Measurements from ENCODE around the gene ELP5.

Gene ELP5

GRCh38 chr17:7290166-7290565 is 38.2 kb downstream of the ELP5 start (continued):
- TF ChIP-seq ZC3H10 (CRISPR knock-in tag; IDR thresholded peaks at IDR 0.05) = no peak
- TF ChIP-seq PPARA (CRISPR knock-in tag; IDR thresholded peaks at IDR 0.05; ENCODE audit: borderline replicate concordance) = no peak
- TF ChIP-seq TCF4 (CRISPR knock-in tag; IDR thresholded peaks at IDR 0.05; ENCODE audit: borderline replicate concordance) = no peak
- TF ChIP-seq PATZ1 (CRISPR knock-in tag; IDR thresholded peaks at IDR 0.05; ENCODE audit: borderline replicate concordance) = no peak

DNA sequence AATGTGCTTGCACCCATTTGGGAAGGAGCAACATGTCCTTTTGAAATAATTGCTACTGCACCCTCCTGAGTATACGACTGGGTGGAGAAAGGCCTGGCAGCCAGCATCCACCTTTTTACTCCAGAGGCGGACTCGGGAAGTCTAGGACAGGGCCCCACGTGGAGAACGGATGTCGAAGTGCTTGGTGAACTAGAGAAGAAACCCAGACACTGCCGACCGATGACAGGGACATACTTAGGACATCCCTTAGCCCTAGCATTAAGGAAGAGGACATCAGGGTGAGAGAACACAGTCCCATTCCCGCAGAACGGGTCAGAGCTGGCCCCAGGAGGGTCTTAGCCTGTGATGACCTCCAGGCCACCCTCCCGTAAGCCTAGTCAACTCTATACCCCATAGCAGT is 38.7 kb downstream of the ELP5 start:
- ATAC-seq = no peak
- TF ChIP-seq RARB (CRISPR knock-in tag; IDR thresholded peaks at IDR 0.05) (no peak), BACH2 (CRISPR knock-in tag; IDR thresholded peaks at IDR 0.05; ENCODE audit: borderline replicate concordance) (no peak), ZNF8 (CRISPR knock-in tag; IDR thresholded peaks at IDR 0.05) (no peak), ISL1 (CRISPR knock-in tag; IDR thresholded peaks at IDR 0.05) (no peak), GLIS3 (CRISPR knock-in tag; IDR thresholded peaks at IDR 0.05) (no peak), TCF4 (CRISPR knock-in tag; IDR thresholded peaks at IDR 0.05; ENCODE audit: borderline replicate concordance) (no peak), ZFP3 (CRISPR knock-in tag; IDR thresholded peaks at IDR 0.05) (no peak), ZC3H10 (CRISPR knock-in tag; IDR thresholded peaks at IDR 0.05) (no peak), ARNTL (CRISPR knock-in tag; IDR thresholded peaks at IDR 0.05; ENCODE audit: borderline replicate concordance, low read depth) (no peak), CREB5 (CRISPR knock-in tag; IDR thresholded peaks at IDR 0.05; ENCODE audit: low read depth) (no peak), PATZ1 (CRISPR knock-in tag; IDR thresholded peaks at IDR 0.05; ENCODE audit: borderline replicate concordance) (no peak), TOX (CRISPR knock-in tag; IDR thresholded peaks at IDR 0.05; ENCODE audit: borderline replicate concordance) (no peak), ESRRG (CRISPR knock-in tag; IDR thresholded peaks at IDR 0.05) (no peak)
- TF ChIP-seq, protein P1, sequence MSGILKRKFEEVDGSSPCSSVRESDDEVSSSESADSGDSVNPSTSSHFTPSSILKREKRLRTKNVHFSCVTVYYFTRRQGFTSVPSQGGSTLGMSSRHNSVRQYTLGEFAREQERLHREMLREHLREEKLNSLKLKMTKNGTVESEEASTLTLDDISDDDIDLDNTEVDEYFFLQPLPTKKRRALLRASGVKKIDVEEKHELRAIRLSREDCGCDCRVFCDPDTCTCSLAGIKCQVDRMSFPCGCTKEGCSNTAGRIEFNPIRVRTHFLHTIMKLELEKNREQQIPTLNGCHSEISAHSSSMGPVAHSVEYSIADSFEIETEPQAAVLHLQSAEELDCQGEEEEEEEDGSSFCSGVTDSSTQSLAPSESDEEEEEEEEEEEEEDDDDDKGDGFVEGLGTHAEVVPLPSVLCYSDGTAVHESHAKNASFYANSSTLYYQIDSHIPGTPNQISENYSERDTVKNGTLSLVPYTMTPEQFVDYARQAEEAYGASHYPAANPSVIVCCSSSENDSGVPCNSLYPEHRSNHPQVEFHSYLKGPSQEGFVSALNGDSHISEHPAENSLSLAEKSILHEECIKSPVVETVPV (CRISPR knock-in tag; IDR thresholded peaks at IDR 0.05) = no peak

DNA sequence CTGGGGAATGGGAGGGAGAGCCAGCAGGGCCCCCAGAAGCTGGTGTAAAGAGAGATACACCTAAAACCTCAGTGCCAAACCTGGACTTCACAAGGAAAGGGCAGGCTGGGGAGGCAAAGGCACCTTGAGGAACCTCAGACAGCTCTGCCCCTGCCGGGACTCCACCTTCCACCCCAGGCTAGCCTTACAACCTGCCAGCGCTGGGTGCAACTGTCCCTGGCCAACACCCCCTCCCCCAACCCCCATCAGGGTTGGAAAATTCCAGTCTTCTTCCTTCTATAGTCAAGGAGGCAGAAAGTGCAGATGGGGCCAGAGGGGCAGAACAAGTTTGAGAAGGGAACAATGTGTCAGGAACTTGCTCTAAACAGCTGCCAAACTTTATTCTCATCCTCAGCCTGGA is 40.2 kb downstream of the ELP5 start:
- TF ChIP-seq OSR1 (CRISPR knock-in tag; IDR thresholded peaks at IDR 0.05) (no peak), TOX (CRISPR knock-in tag; IDR thresholded peaks at IDR 0.05; ENCODE audit: borderline replicate concordance) (no peak), TCF4 (CRISPR knock-in tag; IDR thresholded peaks at IDR 0.05; ENCODE audit: borderline replicate concordance) (no peak), BACH2 (CRISPR knock-in tag; IDR thresholded peaks at IDR 0.05; ENCODE audit: borderline replicate concordance) (no peak), ZFP30 (CRISPR knock-in tag; IDR thresholded peaks at IDR 0.05) (no peak), GLIS3 (CRISPR knock-in tag; IDR thresholded peaks at IDR 0.05) (no peak), RARB (CRISPR knock-in tag; IDR thresholded peaks at IDR 0.05) (no peak), CSDC2 (CRISPR knock-in tag; IDR thresholded peaks at IDR 0.05) (no peak), ESRRG (CRISPR knock-in tag; IDR thresholded peaks at IDR 0.05) (no peak), CREB5 (CRISPR knock-in tag; IDR thresholded peaks at IDR 0.05; ENCODE audit: low read depth) (no peak), ZNF70 (CRISPR knock-in tag; IDR thresholded peaks at IDR 0.05) (no peak), ISL1 (CRISPR knock-in tag; IDR thresholded peaks at IDR 0.05) (no peak), PPARA (CRISPR knock-in tag; IDR thresholded peaks at IDR 0.05; ENCODE audit: borderline replicate concordance) (no peak), ARNTL (CRISPR knock-in tag; IDR thresholded peaks at IDR 0.05; ENCODE audit: borderline replicate concordance, low read depth) (no peak), SNAI2 (CRISPR knock-in tag; IDR thresholded peaks at IDR 0.05) (no peak)
- TF ChIP-seq, protein P2, sequence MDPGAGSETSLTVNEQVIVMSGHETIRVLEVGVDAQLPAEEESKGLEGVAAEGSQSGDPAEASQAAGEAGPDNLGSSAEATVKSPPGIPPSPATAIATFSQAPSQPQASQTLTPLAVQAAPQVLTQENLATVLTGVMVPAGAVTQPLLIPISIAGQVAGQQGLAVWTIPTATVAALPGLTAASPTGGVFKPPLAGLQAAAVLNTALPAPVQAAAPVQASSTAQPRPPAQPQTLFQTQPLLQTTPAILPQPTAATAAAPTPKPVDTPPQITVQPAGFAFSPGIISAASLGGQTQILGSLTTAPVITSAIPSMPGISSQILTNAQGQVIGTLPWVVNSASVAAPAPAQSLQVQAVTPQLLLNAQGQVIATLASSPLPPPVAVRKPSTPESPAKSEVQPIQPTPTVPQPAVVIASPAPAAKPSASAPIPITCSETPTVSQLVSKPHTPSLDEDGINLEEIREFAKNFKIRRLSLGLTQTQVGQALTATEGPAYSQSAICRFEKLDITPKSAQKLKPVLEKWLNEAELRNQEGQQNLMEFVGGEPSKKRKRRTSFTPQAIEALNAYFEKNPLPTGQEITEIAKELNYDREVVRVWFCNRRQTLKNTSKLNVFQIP (CRISPR knock-in tag; IDR thresholded peaks at IDR 0.05; ENCODE audit: borderline replicate concordance, low read depth) = no peak
- TF ChIP-seq, protein P1 (CRISPR knock-in tag; IDR thresholded peaks at IDR 0.05) = no peak
- ATAC-seq = no peak

Data from SK-N-SH treated with all-trans-retinoic acid at 6 μM for 48 hours (cell line).